Spinal cord (tissue), 10 donors: ENCODE measurements around the gene TREX2. TPM values are rescaled to one million over a fixed set of nuclear protein-coding genes. Genes with fewer than 3 reads are reported as not detected.

ENCODE experiments used
- DNase-seq, 6 donors: peaks; one replicate each; pipeline versions ENCODE4 v3.0.0 to v3.0.0-alpha.2; 2013 to 2015; ENCODE audit warnings: low spot score in 6 of 6, low read depth in 4 of 6
- H3K27ac ChIP-seq: one replicate; pipeline ENCODE4 v1.5.1; 2013; ENCODE audit warnings: low read depth, low read length, control low read depth
- H3K27me3 ChIP-seq: one replicate; pipeline ENCODE4 v1.6.1; 2013; ENCODE audit warnings: low read length; ENCODE audit not compliant: control insufficient read depth, insufficient read depth
- H3K36me3 ChIP-seq: one replicate; pipeline ENCODE4 v1.6.1; 2013; ENCODE audit warnings: low read length; ENCODE audit not compliant: control insufficient read depth, insufficient read depth
- H3K4me1 ChIP-seq: one replicate; pipeline ENCODE4 v1.6.1; 2013; ENCODE audit warnings: low read length; ENCODE audit not compliant: control insufficient read depth, insufficient read depth
- H3K4me3 ChIP-seq: one replicate; pipeline ENCODE4 v1.5.1; 2013; ENCODE audit warnings: low read depth, low read length, control low read depth
- H3K9me3 ChIP-seq: one replicate; pipeline ENCODE4 v1.6.1; 2013; ENCODE audit warnings: low read length; ENCODE audit not compliant: control insufficient read depth, insufficient read depth
- whole genome bisulfite sequencing: methylation state at CpG from one replicate; pipeline ENCODE4 v1.1.5; 2013; ENCODE audit warnings: missing lambda C conversion rate; ENCODE audit not compliant: insufficient coverage; 5-methylcytosine and 5-hydroxymethylcytosine counted together
- polyA plus RNA-seq, 2 donors: library from polyadenylated mRNA; unstranded; fragments of 120-200 nt; gene quantifications; one replicate each; pipeline ENCODE4 v1.2.1, GENCODE V29; 2013; ENCODE audit not compliant: insufficient read length in 2 of 2
- total RNA-seq, 2 donors: library from RNA; depleted of rRNA in 1 of 2; stranded (reverse); fragments of 120-200 nt in 1 of 2; fragments of >200 nt in 1 of 2; gene quantifications; one replicate each; pipeline versions ENCODE4 v1.2.3 to v1.2.4, GENCODE V29; 2013 to 2014
- donor health status: healthy.

Gene TREX2
- total and polyA plus RNA-seq, 4 donors: 0.41 to 0.77 (median 0.50) TPM; not detected in 1

- H3K4me3 ChIP-seq: no peak overlapping the region
- H3K36me3 ChIP-seq: peaks cover 34% of the 10 kb centered on the region
- no peak overlapping the region for H3K27ac ChIP-seq
- H3K27me3 ChIP-seq: no peaks in the 10 kb centered on the region
- peaks cover 22% of the 10 kb centered on the region for H3K4me1 ChIP-seq
- no peak for DNase-seq
- H3K9me3 ChIP-seq: no peaks in the 10 kb centered on the region
- 69% methylated on average over 12 of the region's 12 CpGs for WGBS
Measured at GRCh38 chrX:153468008-153468580, 22.2 kb upstream of the TREX2 start.

- peaks cover 41% of the 10 kb centered on the region for H3K36me3 ChIP-seq
- WGBS: 78% methylated on average over 16 of the region's 19 CpGs
- H3K9me3 ChIP-seq: no peaks in the 10 kb centered on the region
- peaks cover 17% of the 10 kb centered on the region for H3K4me1 ChIP-seq
- no peaks in the 10 kb centered on the region for H3K27me3 ChIP-seq
- H3K27ac ChIP-seq: no peak overlapping the region
- no peak for DNase-seq
- no peak overlapping the region for H3K4me3 ChIP-seq
Measured at GRCh38 chrX:153465691-153466380, 20.0 kb upstream of the TREX2 start.

- Histone ChIP-seq H3K9me3 (no peaks in the 10 kb centered on the region), H3K4me3 (no peak overlapping the region), H3K36me3 (peaks cover 41% of the 10 kb centered on the region), H3K27ac (no peak overlapping the region), H3K27me3 (no peaks in the 10 kb centered on the region), H3K4me1 (peaks cover 7% of the 10 kb centered on the region)
- DNase-seq: no peak
- WGBS: 82% methylated on average over 3 of the region's 5 CpGs
Measured at GRCh38 chrX:153464116-153464515, 18.3 kb upstream of the TREX2 start.

GRCh38 chrX:153463556-153463955 is 17.7 kb upstream of the TREX2 start:
- no peak overlapping the region for H3K27ac ChIP-seq
- no peak for DNase-seq
- peaks cover 1% of the 10 kb centered on the region for H3K4me1 ChIP-seq
- no peak overlapping the region for H3K4me3 ChIP-seq
- no peaks in the 10 kb centered on the region for H3K9me3 ChIP-seq
- no peaks in the 10 kb centered on the region for H3K27me3 ChIP-seq
- 85% methylated on average over 12 of the region's 12 CpGs for WGBS
- H3K36me3 ChIP-seq: peaks cover 38% of the 10 kb centered on the region

- no peaks in the 10 kb centered on the region for H3K27me3 ChIP-seq
- H3K27ac ChIP-seq: no peak overlapping the region
- H3K9me3 ChIP-seq: no peaks in the 10 kb centered on the region
- WGBS: 84% methylated on average over 5 of the region's 6 CpGs
- H3K4me3 ChIP-seq: no peak overlapping the region
- peaks cover 36% of the 10 kb centered on the region for H3K36me3 ChIP-seq
- H3K4me1 ChIP-seq: no peaks in the 10 kb centered on the region
- no peak for DNase-seq
Measured at GRCh38 chrX:153463031-153463430, 17.2 kb upstream of the TREX2 start.

GRCh38 chrX:153462291-153462690 is 16.4 kb upstream of the TREX2 start:
- DNase-seq: no peak
- Histone ChIP-seq H3K4me1 (peaks cover 2% of the 10 kb centered on the region), H3K27me3 (no peaks in the 10 kb centered on the region), H3K27ac (no peak overlapping the region), H3K9me3 (no peaks in the 10 kb centered on the region), H3K4me3 (no peak overlapping the region), H3K36me3 (peaks cover 41% of the 10 kb centered on the region)
- WGBS: 81% methylated on average over 10 of the region's 10 CpGs

GRCh38 chrX:153460826-153461225 is 15.0 kb upstream of the TREX2 start:
- H3K4me3 ChIP-seq: no peak overlapping the region

GRCh38 chrX:153459986-153460385 is 14.1 kb upstream of the TREX2 start:
- Histone ChIP-seq H3K27ac (no peak overlapping the region), H3K9me3 (no peaks in the 10 kb centered on the region)

More at GRCh38 chrX:153460826-153461225, 15.0 kb upstream of the TREX2 start:
- peaks cover 48% of the 10 kb centered on the region for H3K36me3 ChIP-seq
- no peaks in the 10 kb centered on the region for H3K9me3 ChIP-seq
- H3K27ac ChIP-seq: no peak overlapping the region
- DNase-seq: peak in 2 of 6 donors; percentile 54 to 69
- H3K4me1 ChIP-seq: peaks cover 17% of the 10 kb centered on the region
- no peaks in the 10 kb centered on the region for H3K27me3 ChIP-seq
- WGBS: 44% methylated on average over 4 of the region's 7 CpGs

GRCh38 chrX:153458476-153458875 is 12.6 kb upstream of the TREX2 start:
- no peak overlapping the region for H3K4me3 ChIP-seq
- no peaks in the 10 kb centered on the region for H3K27me3 ChIP-seq
- WGBS: 90% methylated on average over 3 of the region's 4 CpGs
- no peaks in the 10 kb centered on the region for H3K9me3 ChIP-seq
- no peak overlapping the region for H3K27ac ChIP-seq
- H3K36me3 ChIP-seq: peaks cover 45% of the 10 kb centered on the region
- DNase-seq: no peak
- peaks cover 25% of the 10 kb centered on the region for H3K4me1 ChIP-seq

More at GRCh38 chrX:153459986-153460385, 14.1 kb upstream of the TREX2 start:
- no peak overlapping the region for H3K4me3 ChIP-seq
- H3K36me3 ChIP-seq: peaks cover 50% of the 10 kb centered on the region
- no peaks in the 10 kb centered on the region for H3K27me3 ChIP-seq
- DNase-seq: no peak
- peaks cover 25% of the 10 kb centered on the region for H3K4me1 ChIP-seq
- 85% methylated on average over 4 of the region's 4 CpGs for WGBS
